ENCODE data around the gene MMP14.

Gene MMP14

DNA sequence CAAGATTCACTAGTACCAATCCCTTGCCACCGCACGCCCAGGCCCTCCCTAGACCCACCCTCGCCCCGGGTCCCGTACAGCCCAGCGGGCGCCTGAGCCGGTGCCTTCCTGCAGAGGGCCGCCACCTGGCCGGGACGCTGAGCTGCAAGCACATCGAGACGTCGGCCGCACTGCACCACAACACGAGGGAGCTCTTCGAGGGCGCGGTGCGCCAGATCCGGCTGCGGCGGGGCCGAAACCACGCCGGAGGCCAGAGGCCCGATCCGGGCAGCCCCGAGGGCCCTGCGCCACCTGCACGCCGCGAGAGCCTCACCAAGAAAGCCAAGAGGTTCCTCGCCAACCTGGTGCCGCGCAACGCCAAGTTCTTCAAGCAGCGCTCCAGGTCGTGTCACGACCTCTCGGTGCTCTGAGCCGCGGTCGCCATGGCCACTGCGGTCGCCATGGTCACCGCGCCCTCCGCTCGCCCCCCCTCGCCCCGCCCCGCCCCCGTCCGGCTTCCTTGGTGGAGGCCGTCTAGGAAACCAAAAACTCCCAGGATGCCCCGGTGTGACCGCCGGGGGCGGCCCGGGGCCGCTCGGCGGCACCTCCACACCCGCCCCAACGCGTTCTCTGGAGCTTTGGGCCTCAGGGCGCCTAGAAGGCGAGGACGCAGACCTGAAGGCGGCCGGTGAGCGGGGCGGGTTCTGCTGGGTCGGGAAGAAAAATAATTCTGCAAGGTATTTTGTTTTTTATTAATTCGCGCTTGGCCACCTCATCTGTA, 50.3 kb downstream of the MMP14 start:
- no peak for FAIRE-seq

GRCh38 chr14:22887260-22887989, 51.0 kb downstream of the MMP14 start:
- no peak for FAIRE-seq

DNA sequence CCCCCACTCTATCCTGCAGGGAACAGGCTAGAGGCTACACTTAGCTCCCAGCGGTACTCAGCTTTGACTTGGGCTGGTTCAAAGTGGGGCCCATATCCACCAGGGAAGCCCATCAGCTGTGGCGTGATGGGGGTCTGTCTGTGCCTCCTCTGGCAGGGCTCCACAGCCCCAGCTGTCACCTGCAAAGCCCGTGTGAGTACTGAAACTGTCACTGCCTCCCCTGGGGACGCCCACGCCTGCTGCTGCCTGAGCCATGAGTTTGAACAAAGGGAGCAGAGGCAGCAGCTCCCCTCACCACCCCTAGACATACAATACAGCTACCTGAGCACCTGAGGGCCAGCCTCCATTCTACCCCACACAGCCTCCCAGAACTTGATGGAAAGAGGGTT, 51.6 kb downstream of the MMP14 start:
- FAIRE-seq: no peak

DNA sequence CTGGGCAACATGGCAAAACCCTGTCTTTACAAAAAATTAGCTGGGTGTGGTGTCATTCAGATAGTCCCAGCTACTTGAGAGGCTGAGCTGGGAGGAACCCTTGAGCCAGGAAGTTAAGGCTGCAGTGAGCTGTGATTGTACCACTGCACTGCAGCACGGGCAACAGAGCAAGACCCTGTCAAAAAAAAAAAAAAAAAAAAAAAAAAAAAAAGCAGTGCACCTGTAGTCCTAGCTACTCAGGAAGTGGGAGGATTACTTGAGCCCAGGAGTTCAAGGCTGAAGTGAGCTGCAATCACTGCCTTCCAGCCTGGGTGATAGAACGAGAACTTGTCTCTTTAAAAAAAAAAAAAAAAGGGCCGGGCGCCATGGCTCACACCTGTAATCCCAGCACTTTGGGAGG, 52.3 kb downstream of the MMP14 start:
- no peak for FAIRE-seq

DNA sequence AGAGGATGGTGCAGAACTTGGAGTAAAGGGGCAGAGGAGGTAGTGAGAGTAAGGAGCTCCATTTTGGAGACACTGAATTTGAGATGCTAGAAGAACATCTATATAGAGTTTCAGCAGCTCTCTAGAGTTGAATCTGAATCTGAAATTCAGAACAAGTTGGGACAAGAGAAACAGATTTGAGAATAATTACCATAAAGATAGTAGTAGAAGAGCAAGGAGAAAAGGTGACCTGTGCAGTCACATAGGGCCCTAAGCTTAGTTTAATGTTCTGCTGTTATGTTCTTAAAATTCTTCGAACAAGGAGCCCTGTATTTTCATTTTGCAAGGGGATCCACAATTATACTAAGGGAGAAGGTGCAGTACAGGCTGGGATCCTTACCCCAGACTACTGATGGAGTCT, 54.0 kb downstream of the MMP14 start:
- FAIRE-seq: no peak

DNA sequence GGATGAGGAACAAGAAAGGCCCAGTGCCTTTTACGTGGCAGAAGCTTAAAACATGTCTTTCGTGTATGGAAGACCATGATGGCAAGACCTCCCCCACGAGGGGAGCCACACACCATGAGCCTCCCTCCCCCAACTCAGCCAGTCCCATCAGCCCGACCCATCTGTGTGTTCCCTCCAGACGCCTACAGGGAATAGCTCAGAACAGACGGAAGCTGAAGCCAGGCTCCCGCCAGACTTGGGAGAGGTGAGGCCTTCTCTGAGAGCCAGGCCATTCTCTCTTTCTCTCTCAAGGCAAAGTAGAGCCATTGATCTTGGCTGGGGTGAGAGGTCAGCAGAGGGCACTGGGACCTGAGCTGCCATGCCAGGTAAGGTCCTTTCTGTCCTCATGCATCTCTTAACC, 56.1 kb downstream of the MMP14 start:
- no peak for FAIRE-seq

DNA sequence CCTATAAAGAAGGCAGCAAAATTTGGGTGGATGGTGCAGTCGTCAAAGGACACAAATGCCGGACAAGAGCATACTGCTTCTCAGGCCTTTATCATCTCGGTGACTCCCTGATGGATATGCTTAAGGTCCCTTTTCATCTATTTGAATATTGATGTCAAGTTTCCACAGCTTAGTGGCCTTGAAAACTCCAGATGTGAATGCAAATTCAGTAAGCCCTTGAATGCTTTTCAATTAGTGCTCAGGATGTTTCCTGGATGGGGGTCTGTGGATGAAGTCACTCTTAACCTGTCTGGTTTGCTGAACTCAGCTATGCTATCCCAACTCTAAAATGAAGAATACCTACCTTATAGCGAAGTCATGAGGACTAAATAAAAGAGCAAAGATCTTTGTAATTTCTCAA, 57.3 kb downstream of the MMP14 start:
- FAIRE-seq: no peak

GRCh38 chr14:22895402-22895801, 59.0 kb downstream of the MMP14 start:
- no peak for FAIRE-seq

DNA sequence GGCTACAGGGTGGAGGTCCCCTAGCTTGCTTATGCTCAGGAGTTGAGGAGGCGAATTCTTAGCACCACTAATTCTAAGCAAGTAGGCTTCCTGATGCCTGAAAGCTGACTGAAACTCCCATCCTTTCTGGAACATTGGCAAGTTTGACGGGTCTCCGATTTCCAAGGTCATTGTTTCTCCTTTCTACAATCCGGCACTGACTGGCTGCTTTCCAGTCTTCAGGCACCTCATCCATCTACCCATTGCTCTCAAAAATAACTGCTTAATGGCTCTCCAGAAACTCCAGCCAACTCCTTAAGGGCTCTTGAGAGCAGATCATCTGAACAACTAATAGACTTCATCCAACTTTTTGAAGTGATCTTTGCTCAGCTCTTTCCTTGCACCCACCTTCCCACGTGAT, 60.0 kb downstream of the MMP14 start:
- FAIRE-seq: no peak

DNA sequence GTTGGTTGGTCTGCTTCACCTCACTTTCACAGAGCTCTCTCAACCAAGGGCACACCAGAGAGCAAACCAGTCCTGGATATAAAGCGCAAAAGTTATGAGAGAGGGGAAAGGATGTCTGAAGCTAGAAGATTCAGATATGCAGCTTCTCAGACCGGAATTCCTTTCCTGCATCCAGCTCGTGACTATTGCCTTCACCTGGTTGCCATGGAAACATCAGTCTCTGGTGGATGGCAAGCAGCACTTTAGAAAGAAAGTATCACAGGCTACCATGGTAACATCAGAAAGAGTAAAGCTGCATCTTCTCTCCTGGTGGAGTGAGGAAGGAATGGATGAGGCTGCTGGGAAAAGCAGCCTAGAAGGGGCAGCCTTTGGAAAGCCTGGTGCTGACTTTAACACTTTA, 60.4 kb downstream of the MMP14 start:
- FAIRE-seq: no peak

DNA sequence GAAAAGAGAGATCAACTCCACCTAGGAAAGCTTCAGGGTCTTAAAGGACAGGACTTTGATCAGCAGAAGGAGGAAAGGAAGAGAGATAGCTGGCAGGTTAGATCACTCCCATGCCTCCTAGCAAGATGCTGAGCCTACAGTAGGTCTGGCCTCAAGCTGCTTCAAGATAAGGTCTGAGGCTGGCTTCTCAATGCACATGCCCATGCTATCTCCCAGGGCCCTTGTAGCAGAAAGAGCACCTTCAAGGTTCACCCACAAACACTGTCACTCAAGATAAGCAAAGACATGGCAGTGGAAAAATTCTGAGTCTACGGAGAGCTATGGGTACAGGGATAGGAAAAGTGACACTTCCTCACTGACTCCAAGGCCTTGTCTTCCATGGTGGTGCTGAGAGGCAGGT, 61.0 kb downstream of the MMP14 start:
- no peak for FAIRE-seq

All from islet of Langerhans (tissue), 1 donor.